Keratinocyte (primary cell): ENCODE results near the gene MRPL49. TPM values are rescaled to one million over a fixed set of nuclear protein-coding genes. Genes with fewer than 3 reads are reported as not detected.
"Not testable (repeated sequence)": the region's sequence is repeated elsewhere in the genome, so short reads cannot be mapped to it uniquely, and the experiment has no call there.

Experiments
- DNase-seq: peaks from one replicate; pipeline ENCODE4 v3.0.0-alpha.2; 2011; ENCODE audit warnings: low read depth, missing footprints, low spot score
- FAIRE-seq: peaks from 2 replicates; lab custom pipeline; 2011; peaks lifted over from hg19 to GRCh38; lab: Jason Lieb, UNC
- H2AFZ ChIP-seq: 2 replicates; pipeline ENCODE4 v1.6.0; 2012; ENCODE audit warnings: low read length, control low read depth, inconsistent platforms; ENCODE audit not compliant: control insufficient read depth
- H3K27ac ChIP-seq: 2 replicates; pipeline ENCODE4 v1.5.1; 2011; ENCODE audit warnings: low read length; ENCODE audit not compliant: control insufficient read depth, insufficient read depth
- H3K27me3 ChIP-seq: 3 replicates; pipeline ENCODE4 v1.6.0; 2011; ENCODE audit warnings: low read length; ENCODE audit not compliant: control insufficient read depth, insufficient read depth; ENCODE audit errors: extremely low read depth
- H3K36me3 ChIP-seq, 2 experiments: 2 replicates in 1 of 2; 3 replicates in 1 of 2; pipeline ENCODE4 v1.5.1; 2011; ENCODE audit warnings: low read length in 2 of 2, mild to moderate bottlenecking in 1 of 2; ENCODE audit not compliant: control insufficient read depth in 2 of 2, insufficient read depth in 2 of 2; ENCODE audit errors: extremely low read depth in 1 of 2
- H3K4me1 ChIP-seq: 3 replicates; pipeline ENCODE4 v1.5.1; 2011; ENCODE audit warnings: low read length; ENCODE audit not compliant: control insufficient read depth, insufficient read depth; ENCODE audit errors: extremely low read depth
- H3K4me2 ChIP-seq: 3 replicates; pipeline ENCODE4 v1.6.0; 2011; ENCODE audit warnings: low read depth, low read length; ENCODE audit not compliant: control insufficient read depth, insufficient read depth; ENCODE audit errors: extremely low read depth
- H3K4me3 ChIP-seq, 3 experiments: fragments of 200-600 bp in 1 of 3; sonication (generic) in 1 of 3; 2 replicates in 2 of 3; 3 replicates in 1 of 3; pipeline ENCODE4 v1.5.1; 2011 to 2016; ENCODE audit warnings: low read length in 3 of 3, mild to moderate bottlenecking in 3 of 3, control low read depth in 2 of 3, inconsistent platforms in 1 of 3, low read depth in 1 of 3, mixed read lengths in 1 of 3, mixed run types in 1 of 3, moderate library complexity in 1 of 3; ENCODE audit not compliant: control insufficient read depth in 2 of 3, insufficient read depth in 2 of 3; ENCODE audit errors: extremely low read depth in 1 of 3
- H3K79me2 ChIP-seq: 2 replicates; pipeline ENCODE4 v1.6.0; 2012; ENCODE audit warnings: low read length; ENCODE audit not compliant: control insufficient read depth, insufficient read depth
- H3K9ac ChIP-seq: 3 replicates; pipeline ENCODE4 v1.6.0; 2011; ENCODE audit warnings: low read length; ENCODE audit not compliant: control insufficient read depth, insufficient read depth; ENCODE audit errors: extremely low read depth
- H3K9me1 ChIP-seq: 3 replicates; pipeline ENCODE4 v1.6.0; 2011; ENCODE audit warnings: low read length; ENCODE audit not compliant: control insufficient read depth, insufficient read depth; ENCODE audit errors: extremely low read depth
- H3K9me3 ChIP-seq: 2 replicates; pipeline ENCODE4 v1.5.1; 2012; ENCODE audit warnings: low read depth, low read length; ENCODE audit not compliant: control insufficient read depth
- H4K20me1 ChIP-seq: 3 replicates; pipeline ENCODE4 v1.6.0; 2011; ENCODE audit warnings: low read length; ENCODE audit not compliant: control insufficient read depth, insufficient read depth; ENCODE audit errors: extremely low read depth
- EZH2 ChIP-seq: IDR thresholded peaks from one replicate; pipeline ENCODE4 v1.6.1; 2012; ENCODE audit warnings: inconsistent platforms, mild to moderate bottlenecking, low read length, moderate library complexity
- dilution Hi-C: fragments of 300-500 bp; cut with MboI; formaldehyde crosslinking; loops from one replicate; pipeline ENCODE4 v1.7.0; 2020; ENCODE audit warnings: low sequenced_read_pairs; ENCODE audit not compliant: extremely low pct_ligation_motif_present
- polyA plus RNA-seq, 5 experiments: library from polyadenylated mRNA; depleted of rRNA in 3 of 5; stranded (reverse) in 3 of 5; stranded (forward) in 1 of 5; unstranded in 1 of 5; fragments of >200 nt; gene quantifications; 1 replicate in 1 of 5; 2 replicates in 3 of 5; 3 replicates in 1 of 5; pipeline versions ENCODE4 v1.2.1 to v1.2.3, GENCODE V29; 2011 to 2012; ENCODE audit warnings: missing spikeins in 2 of 5, low read depth in 1 of 5, low replicate concordance in 1 of 5
- small RNA-seq, 3 experiments: library from RNA; depleted of rRNA; stranded (forward); fragments of <200 nt; gene quantifications; one replicate each; pipeline ENCODE3, GENCODE V24; 2012; ENCODE audit warnings: low read depth in 3 of 3, low replicate concordance in 1 of 3; ENCODE audit not compliant: insufficient read length in 3 of 3
- TF ChIP-seq, protein P1 (sequence below), 3 experiments: IDR thresholded peaks in 1 of 3; conservative IDR thresholded peaks in 1 of 3; optimal IDR thresholded peaks in 1 of 3; 2 replicates in 2 of 3; 3 replicates in 1 of 3; pipeline versions ENCODE3 to v1.5.1; 2011; ENCODE audit warnings: low read length in 3 of 3, mild to moderate bottlenecking in 3 of 3, moderate library complexity in 2 of 3, control low read depth in 1 of 3, inconsistent platforms in 1 of 3; ENCODE audit not compliant: insufficient read depth in 2 of 3; ENCODE audit errors: extremely low read depth in 1 of 3

Gene MRPL49
- polyA plus RNA-seq, 1 donor (not counting 4 experiments of a cell fraction or from before 2014, with no cell fraction given): 49.6 TPM

DNA sequence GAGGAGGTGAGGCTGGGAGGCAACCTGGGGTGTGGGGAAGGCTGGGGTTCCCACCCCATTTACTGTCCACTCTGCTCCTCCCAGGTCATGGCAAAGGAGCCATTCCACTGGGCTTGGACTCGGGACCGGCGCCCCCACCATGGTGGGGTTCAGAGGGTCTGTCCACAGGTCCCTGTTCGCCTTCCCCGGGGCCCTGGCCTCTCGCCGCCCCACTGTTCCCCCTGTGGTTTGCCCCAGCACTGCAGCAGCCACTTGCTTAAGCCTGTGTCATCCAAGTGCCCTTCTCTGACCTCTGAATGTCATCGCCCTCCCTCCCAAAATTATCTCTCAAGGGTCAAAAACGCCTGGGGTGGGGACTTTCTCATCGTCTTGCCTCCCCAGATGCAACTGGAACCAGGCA, 50.5 kb downstream of the MRPL49 start:
- Histone ChIP-seq H3K27me3 (no peaks in the 10 kb centered on the region), H3K9ac (no peak overlapping the region), H3K27ac (no peak overlapping the region), H3K79me2 (no peaks in the 10 kb centered on the region), H3K4me3 (no peak overlapping the region), H3K36me3 (no peaks in the 10 kb centered on the region), H3K9me3 (no peaks in the 10 kb centered on the region), H3K4me2 (no peak overlapping the region), H3K4me1 (no peaks in the 10 kb centered on the region), H2AFZ (no peak overlapping the region), H3K9me1 (no peaks in the 10 kb centered on the region), H4K20me1 (no peaks in the 10 kb centered on the region)
- TF ChIP-seq, protein P1, sequence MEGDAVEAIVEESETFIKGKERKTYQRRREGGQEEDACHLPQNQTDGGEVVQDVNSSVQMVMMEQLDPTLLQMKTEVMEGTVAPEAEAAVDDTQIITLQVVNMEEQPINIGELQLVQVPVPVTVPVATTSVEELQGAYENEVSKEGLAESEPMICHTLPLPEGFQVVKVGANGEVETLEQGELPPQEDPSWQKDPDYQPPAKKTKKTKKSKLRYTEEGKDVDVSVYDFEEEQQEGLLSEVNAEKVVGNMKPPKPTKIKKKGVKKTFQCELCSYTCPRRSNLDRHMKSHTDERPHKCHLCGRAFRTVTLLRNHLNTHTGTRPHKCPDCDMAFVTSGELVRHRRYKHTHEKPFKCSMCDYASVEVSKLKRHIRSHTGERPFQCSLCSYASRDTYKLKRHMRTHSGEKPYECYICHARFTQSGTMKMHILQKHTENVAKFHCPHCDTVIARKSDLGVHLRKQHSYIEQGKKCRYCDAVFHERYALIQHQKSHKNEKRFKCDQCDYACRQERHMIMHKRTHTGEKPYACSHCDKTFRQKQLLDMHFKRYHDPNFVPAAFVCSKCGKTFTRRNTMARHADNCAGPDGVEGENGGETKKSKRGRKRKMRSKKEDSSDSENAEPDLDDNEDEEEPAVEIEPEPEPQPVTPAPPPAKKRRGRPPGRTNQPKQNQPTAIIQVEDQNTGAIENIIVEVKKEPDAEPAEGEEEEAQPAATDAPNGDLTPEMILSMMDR (optimal IDR thresholded peaks at IDR 0.05 in 1 of 3, IDR thresholded peaks at IDR 0.05 in 1 of 3, conservative IDR thresholded peaks at IDR 0.05 in 1 of 3; ENCODE audit: extremely low read depth in 1 of 3, insufficient read depth in 2 of 3, low read length in 3 of 3): no peak
- TF ChIP-seq EZH2: no peak
- no peak for FAIRE-seq
- dilution Hi-C loops: no loop called here
- no peak for DNase-seq

DNA sequence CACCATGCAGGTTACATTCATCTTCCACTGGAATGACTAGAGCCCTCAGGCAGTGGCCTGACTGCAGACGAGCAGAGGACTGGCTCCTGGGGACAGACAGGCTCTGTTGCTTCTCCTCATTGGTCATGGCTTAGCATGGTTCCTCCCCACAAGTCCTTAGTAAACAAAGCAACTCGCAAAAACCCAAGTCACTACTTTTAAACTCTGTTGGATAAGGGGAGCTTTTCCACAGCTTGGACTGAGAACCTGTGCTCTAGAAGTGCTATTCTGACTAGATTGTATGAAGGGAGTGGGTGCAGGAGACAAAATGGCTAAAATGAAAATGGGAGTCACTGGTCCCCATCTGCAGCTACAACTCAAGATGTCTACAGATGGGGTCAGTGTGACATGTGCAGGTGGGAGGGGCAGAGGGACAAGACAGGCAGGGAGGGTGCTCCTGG, 52.5 kb downstream of the MRPL49 start:
- H3K9ac ChIP-seq, H3K9me1 ChIP-seq, DNase-seq, H3K4me3 ChIP-seq, H3K27me3 ChIP-seq, FAIRE-seq, H3K4me2 ChIP-seq, H3K4me1 ChIP-seq, H3K79me2 ChIP-seq, H4K20me1 ChIP-seq, H2AFZ ChIP-seq, H3K9me3 ChIP-seq, dilution Hi-C loops, H3K36me3 ChIP-seq, H3K27ac ChIP-seq: not testable (repeated sequence)

Small RNA genes lying within 50 kb of the gene (small RNA-seq; reads per million reads assigned to genes)
- gene HIGD1AP10: 0 reads per million in 3 experiments
- 0 reads per million in 3 experiments for gene PDCL2P2
- gene RNU2-23P: 0 to 2.5 (median 0.47) reads per million in 3 experiments

Other genes with a start within 250 kb of the MRPL49 start
- gene EHD1, start 243.7 kb upstream of the MRPL49 start, polyA plus RNA-seq: 73.9 to 192 TPM (median 75.6 TPM) in 3 replicates
- 2.4 to 5.7 TPM (median 4.5 TPM) in 3 replicates for gene ATG2A, start 205.1 kb upstream of the MRPL49 start, polyA plus RNA-seq
- 13.7 to 20.6 TPM (median 16.4 TPM) in 3 replicates for gene PPP2R5B, start 197.6 kb upstream of the MRPL49 start, polyA plus RNA-seq
- gene GPHA2, start 186.4 kb upstream of the MRPL49 start, polyA plus RNA-seq: 0.08 TPM in 1 of 3 replicates, not detected in the others
- gene MAJIN, start 150.2 kb upstream of the MRPL49 start, polyA plus RNA-seq: 0.09 TPM in 1 of 3 replicates, not detected in the others
- gene BATF2, start 125.3 kb upstream of the MRPL49 start, polyA plus RNA-seq: 0.09 to 0.10 TPM (median 0.10 TPM) in 3 replicates
- gene ARL2, start 108.2 kb upstream of the MRPL49 start, polyA plus RNA-seq: 77.8 to 89.0 TPM (median 77.8 TPM) in 3 replicates
- gene SNX15, start 94.9 kb upstream of the MRPL49 start, polyA plus RNA-seq: 1.8 to 11.2 TPM (median 8.3 TPM) in 3 replicates
- 4.9 to 7.3 TPM (median 5.8 TPM) in 3 replicates for gene SAC3D1, start 81.1 kb upstream of the MRPL49 start, polyA plus RNA-seq
- 1.9 to 3.2 TPM (median 2.3 TPM) in 3 replicates for gene NAALADL1, start 63.8 kb upstream of the MRPL49 start, polyA plus RNA-seq
- gene CDCA5, start 38.3 kb upstream of the MRPL49 start, polyA plus RNA-seq: 1.9 to 10.4 TPM (median 8.0 TPM) in 3 replicates
- 15.0 to 28.3 TPM (median 18.6 TPM) in 3 replicates for gene ZFPL1, start 38.1 kb upstream of the MRPL49 start, polyA plus RNA-seq
- 28.8 to 64.0 TPM (median 43.1 TPM) in 3 replicates for gene VPS51, start 26.1 kb upstream of the MRPL49 start, polyA plus RNA-seq
- gene TM7SF2, start 10.4 kb upstream of the MRPL49 start, polyA plus RNA-seq: 9.7 to 12.6 TPM (median 10.7 TPM) in 3 replicates
- 2.6 to 6.6 TPM (median 3.4 TPM) in 3 replicates for gene ZNHIT2, start 4.6 kb upstream of the MRPL49 start, polyA plus RNA-seq
- 328 to 452 TPM (median 425 TPM) in 3 replicates for gene FAU, start 187 bp upstream of the MRPL49 start, polyA plus RNA-seq
- 10.0 to 25.4 TPM (median 10.8 TPM) in 3 replicates for gene SYVN1, start 12.2 kb downstream of the MRPL49 start, polyA plus RNA-seq
- gene SPDYC, start 47.9 kb downstream of the MRPL49 start, polyA plus RNA-seq: not detected in 3 replicates
- 250 to 300 TPM (median 284 TPM) in 3 replicates for gene CAPN1, start 59.6 kb downstream of the MRPL49 start, polyA plus RNA-seq
- 13.8 to 21.5 TPM (median 20.9 TPM) in 3 replicates for gene POLA2, start 139.6 kb downstream of the MRPL49 start, polyA plus RNA-seq
- 3.6 to 18.7 TPM (median 6.1 TPM) in 3 replicates for gene CDC42EP2, start 192.5 kb downstream of the MRPL49 start, polyA plus RNA-seq
- 14.5 to 43.9 TPM (median 16.8 TPM) in 3 replicates for gene DPF2, start 211.5 kb downstream of the MRPL49 start, polyA plus RNA-seq
- 0.04 to 0.05 TPM in 2 of 3 replicates, not detected in the other for gene TIGD3, start 232.4 kb downstream of the MRPL49 start, polyA plus RNA-seq